CD14-positive monocyte (primary cell): ENCODE results near the gene DMRTC2. TPM values are rescaled to one million over a fixed set of nuclear protein-coding genes. Genes with fewer than 3 reads are reported as not detected.

Experiments used
- DNase-seq, 3 donors: peaks; one replicate each; pipeline ENCODE4 v3.0.0-alpha.2; 2011 to 2022
- H2AFZ ChIP-seq: 2 replicates; pipeline ENCODE4 v1.6.0; 2012; ENCODE audit warnings: mild to moderate bottlenecking, low read depth, low read length, inconsistent platforms; ENCODE audit not compliant: insufficient read depth, poor library complexity, severe bottlenecking
- H3K27ac ChIP-seq, 2 donors: 1 replicate in 1 of 2; 2 replicates in 1 of 2; pipeline ENCODE4 v1.5.1; 2012 to 2013; ENCODE audit warnings: low read length in 2 of 2, control low read depth in 1 of 2, inconsistent platforms in 1 of 2, low read depth in 1 of 2, mild to moderate bottlenecking in 1 of 2
- H3K27me3 ChIP-seq, 2 donors: one replicate each; pipeline versions ENCODE4 v1.6.0 to v1.6.1; 2011 to 2013; ENCODE audit warnings: low read length in 2 of 2; ENCODE audit not compliant: control insufficient read depth in 2 of 2, insufficient read depth in 2 of 2
- H3K36me3 ChIP-seq, 2 donors: replicated peaks in 1 of 2; 1 replicate in 1 of 2; 2 replicates in 1 of 2; pipeline versions ENCODE4 v1.5.1 to v1.6.1; 2012 to 2013; ENCODE audit warnings: low read length in 2 of 2, control low read depth in 1 of 2, inconsistent platforms in 1 of 2, mild to moderate bottlenecking in 1 of 2; ENCODE audit not compliant: insufficient read depth in 2 of 2, control insufficient read depth in 1 of 2
- H3K4me1 ChIP-seq, 2 donors: 1 replicate in 1 of 2; 2 replicates in 1 of 2; pipeline versions ENCODE4 v1.5.1 to v1.6.1; 2012 to 2013; ENCODE audit warnings: low read length in 2 of 2, control low read depth in 1 of 2, inconsistent platforms in 1 of 2, mild to moderate bottlenecking in 1 of 2, moderate library complexity in 1 of 2; ENCODE audit not compliant: insufficient read depth in 2 of 2, control insufficient read depth in 1 of 2
- H3K4me2 ChIP-seq: replicated peaks from 2 replicates; pipeline ENCODE3; 2012; ENCODE audit warnings: low read length, moderate library complexity, mild to moderate bottlenecking; ENCODE audit not compliant: poor library complexity, severe bottlenecking; ENCODE audit errors: extremely low read depth
- H3K4me3 ChIP-seq, 3 experiments: fragments of 200-600 bp in 1 of 3; sonication (generic) in 1 of 3; replicated peaks in 1 of 3; 1 replicate in 2 of 3; 2 replicates in 1 of 3; pipeline ENCODE4 v1.5.1; 2011 to 2013; ENCODE audit warnings: low read length in 3 of 3, mild to moderate bottlenecking in 3 of 3, control low read depth in 2 of 3, low read depth in 2 of 3, inconsistent platforms in 1 of 3, moderate library complexity in 1 of 3
- H3K79me2 ChIP-seq: 2 replicates; pipeline ENCODE4 v1.6.0; 2012; ENCODE audit warnings: mild to moderate bottlenecking, control low read depth, inconsistent platforms, low read length, moderate library complexity; ENCODE audit not compliant: insufficient read depth
- H3K9ac ChIP-seq: 2 replicates; pipeline ENCODE4 v1.6.0; 2017; ENCODE audit warnings: low read length, mild to moderate bottlenecking; ENCODE audit not compliant: insufficient read depth, poor library complexity, severe bottlenecking
- H3K9me3 ChIP-seq, 2 donors: replicated peaks in 1 of 2; 1 replicate in 1 of 2; 2 replicates in 1 of 2; pipeline versions ENCODE4 v1.5.1 to v1.6.1; 2012 to 2013; ENCODE audit warnings: low read length in 2 of 2, control low read depth in 1 of 2; ENCODE audit not compliant: control insufficient read depth in 1 of 2, insufficient read depth in 1 of 2
- H4K20me1 ChIP-seq: 2 replicates; pipeline ENCODE4 v1.6.0; 2012; ENCODE audit warnings: mild to moderate bottlenecking, low read length, control low read depth, moderate library complexity; ENCODE audit not compliant: insufficient read depth
- H3K27ac Mint-ChIP-seq, 7 donors: one replicate each; pipeline ENCODE4 v1.8.0; 2020; ENCODE audit warnings: mild to moderate bottlenecking in 7 of 7, mixed read lengths in 7 of 7, moderate library complexity in 6 of 7, inconsistent platforms in 2 of 7
- H3K27me3 Mint-ChIP-seq, 3 donors: one replicate each; pipeline ENCODE4 v1.8.0; 2021 to 2022; ENCODE audit warnings: low read depth in 3 of 3, mild to moderate bottlenecking in 3 of 3, mixed read lengths in 3 of 3, moderate library complexity in 3 of 3, inconsistent platforms in 1 of 3
- H3K36me3 Mint-ChIP-seq, 2 donors: one replicate each; pipeline ENCODE4 v1.8.0; 2020; ENCODE audit warnings: mixed read lengths in 2 of 2, inconsistent platforms in 1 of 2, mild to moderate bottlenecking in 1 of 2
- H3K4me1 Mint-ChIP-seq: one replicate; pipeline ENCODE4 v1.8.0; 2020; ENCODE audit warnings: mild to moderate bottlenecking, mixed read lengths
- H3K4me3 Mint-ChIP-seq, 2 donors: one replicate each; pipeline ENCODE4 v1.8.0; 2020; ENCODE audit warnings: mild to moderate bottlenecking in 2 of 2, mixed read lengths in 2 of 2, moderate library complexity in 1 of 2
- H3K9me3 Mint-ChIP-seq, 7 donors: one replicate each; pipeline ENCODE4 v1.8.0; 2020 to 2022; ENCODE audit warnings: mixed read lengths in 7 of 7, mild to moderate bottlenecking in 6 of 7, moderate library complexity in 6 of 7, inconsistent platforms in 2 of 7
- CTCF ChIP-seq: fragments of 200-600 bp; IDR thresholded peaks from one replicate; pipeline ENCODE4 v1.8.0; 2022; ENCODE audit warnings: antibody characterized with exemption, mild to moderate bottlenecking
- WGBS: methylation state at CpG from one replicate; pipeline ENCODE4 v1.1.5; 2013; ENCODE audit warnings: missing lambda C conversion rate; ENCODE audit not compliant: insufficient coverage; 5-methylcytosine and 5-hydroxymethylcytosine counted together
- intact Hi-C, 2 donors: fragments of 100-400 bp; cut with micrococcal nuclease; formaldehyde crosslinking; loops; one replicate each; pipeline versions ENCODE4 v1.15.0 to v1.15.1; 2023
- polyA plus RNA-seq, 3 donors: library from polyadenylated mRNA; depleted of rRNA in 1 of 3; unstranded in 2 of 3; stranded (reverse) in 1 of 3; fragments of 300-500 nt in 2 of 3; fragments of >200 nt in 1 of 3; fragmentation: Illumina TruSeq in 2 of 3; gene quantifications; 1 replicate in 2 of 3; 2 replicates in 1 of 3; pipeline ENCODE4 v1.2.3, GENCODE V29; 2012 to 2021

DMRTC2 gene
- polyA plus RNA-seq, 3 donors: not detected

DNA sequence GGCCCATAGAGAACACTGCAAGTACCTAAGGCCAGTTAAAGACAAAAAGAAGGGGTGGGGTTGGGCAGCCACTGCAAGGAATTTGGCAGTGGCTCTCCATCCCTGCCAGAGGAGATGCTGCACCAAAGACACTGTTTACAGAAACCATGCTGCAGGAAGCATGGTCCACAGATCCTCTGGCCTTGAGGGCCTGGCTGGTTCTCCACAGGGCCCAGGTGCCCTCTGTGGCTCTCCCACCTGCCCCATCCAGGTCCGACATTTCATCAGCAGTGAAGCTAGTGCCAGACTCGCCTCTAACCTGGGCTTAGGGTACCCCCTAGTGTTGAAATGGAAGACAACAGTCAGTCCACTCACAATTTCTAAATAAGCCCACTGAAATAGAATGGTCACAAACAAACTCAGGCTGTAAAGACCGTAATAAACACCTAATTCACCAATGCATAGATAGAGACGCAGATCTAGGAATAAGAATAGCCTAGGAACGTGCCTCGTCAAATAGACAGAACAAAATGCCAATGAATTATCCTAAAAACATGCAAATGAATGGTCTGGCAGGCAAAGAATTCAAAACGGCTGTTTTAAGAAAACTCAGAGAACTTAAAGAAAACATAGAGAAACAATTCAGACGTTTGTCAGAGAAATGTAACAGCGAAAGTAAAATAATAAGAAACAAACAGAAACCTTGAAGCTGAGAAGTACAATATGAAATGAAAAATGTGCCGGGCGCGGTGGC, 23.7 kb upstream of the DMRTC2 start:
- H3K4me3 Mint-ChIP-seq: peak overlapping the region in 1 of 2 donors; percentile 62
- Histone ChIP-seq H2AFZ (no peak overlapping the region), H3K4me3 (no peak overlapping the region), H3K79me2 (no peaks in the 10 kb centered on the region), H3K9me3 (no peaks in the 10 kb centered on the region), H3K9ac (no peak overlapping the region), H4K20me1 (no peaks in the 10 kb centered on the region), H3K4me1 (peaks cover 5 to 7% of the 10 kb centered on the region in 2 donors), H3K36me3 (no peaks in the 10 kb centered on the region), H3K4me2 (no peak overlapping the region), H3K27me3 (peaks cover 0 to 3% of the 10 kb centered on the region in 2 donors), H3K27ac (no peak overlapping the region)
- WGBS: 50% methylated on average over 6 of the region's 12 CpGs
- H3K27me3 Mint-ChIP-seq: peaks cover 10 to 31% (median 24%) of the 10 kb centered on the region in 3 donors
- H3K4me1 Mint-ChIP-seq: peaks cover 11% of the 10 kb centered on the region
- H3K36me3 Mint-ChIP-seq: no peaks in the 10 kb centered on the region
- DNase-seq: peak; percentile 60 to 75 (median 74)
- TF ChIP-seq CTCF: peak; percentile 84
- intact Hi-C loops: loop anchor here (1.0 to 2.0 kb wide), 4 partner anchors 28 to 66 kb away; partner anchors contain the start of gene CEACAM6 (in 1 of the 2)
- no peak overlapping the region for H3K27ac Mint-ChIP-seq
- H3K9me3 Mint-ChIP-seq: peaks cover 0 to 1% (median 0%) of the 10 kb centered on the region in 7 donors

DNA sequence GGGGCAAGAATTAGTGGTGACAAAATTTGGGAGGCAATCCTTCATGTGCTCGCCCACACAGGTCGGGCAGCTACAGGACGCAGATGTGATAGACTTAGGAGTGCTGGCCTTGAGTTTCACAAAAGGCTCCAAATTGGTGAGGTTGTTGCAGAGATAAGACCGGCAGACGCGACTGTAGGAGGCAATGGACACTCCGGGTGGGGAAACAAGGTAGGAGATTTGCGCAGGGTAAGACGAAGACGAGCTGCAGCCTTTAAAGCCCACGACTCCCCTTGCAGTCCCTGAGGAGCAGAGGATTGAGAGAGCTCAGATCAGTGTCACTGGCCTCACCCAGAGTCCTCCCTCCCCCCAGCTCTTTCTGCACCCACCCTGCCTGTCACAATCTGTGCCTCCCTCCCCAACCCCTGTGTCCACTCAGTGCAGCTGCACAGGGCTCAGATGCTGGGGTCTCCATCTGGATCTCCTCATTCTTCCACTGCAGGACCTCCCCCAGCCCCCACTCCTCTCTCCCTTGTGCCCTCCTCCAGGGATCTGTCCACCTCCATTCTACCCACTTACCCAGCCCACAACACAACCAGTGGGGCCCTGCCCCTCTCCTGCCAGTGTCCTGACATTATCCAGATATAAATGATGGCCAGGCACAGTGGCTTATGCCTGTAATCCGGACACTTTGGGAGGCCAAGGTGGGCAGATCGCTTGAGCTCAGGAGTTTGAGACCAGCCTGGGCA, 6.7 kb upstream of the DMRTC2 start:
- H3K4me2 ChIP-seq: no peak overlapping the region
- Mint-ChIP-seq H3K27ac (no peak overlapping the region), H3K36me3 (no peaks in the 10 kb centered on the region), H3K4me1 (peaks cover 22% of the 10 kb centered on the region), H3K9me3 (no peaks in the 10 kb centered on the region), H3K27me3 (peaks cover 1 to 9% (median 4%) of the 10 kb centered on the region in 3 donors), H3K4me3 (no peak overlapping the region)
- peaks cover 11 to 17% of the 10 kb centered on the region in 2 donors for H3K4me1 ChIP-seq
- no peaks in the 10 kb centered on the region for H3K27me3 ChIP-seq
- H3K36me3 ChIP-seq: no peaks in the 10 kb centered on the region
- H3K9ac ChIP-seq: no peak overlapping the region
- no peak for TF ChIP-seq CTCF
- H3K27ac ChIP-seq: no peak overlapping the region
- no peaks in the 10 kb centered on the region for H3K79me2 ChIP-seq
- no peaks in the 10 kb centered on the region for H4K20me1 ChIP-seq
- no peak overlapping the region for H3K4me3 ChIP-seq
- WGBS: 93% methylated on average over 4 of the region's 13 CpGs
- H3K9me3 ChIP-seq: no peaks in the 10 kb centered on the region
- intact Hi-C loops: no loop called here
- no peak for DNase-seq
- H2AFZ ChIP-seq: no peak overlapping the region
